Liver (tissue), 9 donors: ENCODE data around the gene RNF38. TPM values are rescaled to one million over a fixed set of nuclear protein-coding genes. Genes with fewer than 3 reads are reported as not detected.

ENCODE experiments used
- DNase-seq: peaks from one replicate; pipeline ENCODE4 v3.0.0-alpha.2; 2017; ENCODE audit warnings: low spot score
- H3K27ac ChIP-seq, 2 donors: one replicate each; pipeline ENCODE4 v1.7.0; 2013; ENCODE audit warnings: inconsistent platforms in 2 of 2, low read length in 2 of 2, control low read depth in 1 of 2, low read depth in 1 of 2, mild to moderate bottlenecking in 1 of 2
- H3K27me3 ChIP-seq, 4 donors: one replicate each; pipeline versions ENCODE4 v1.6.1 to v1.7.0; 2013; ENCODE audit warnings: low read length in 3 of 4, inconsistent platforms in 1 of 4, mild to moderate bottlenecking in 1 of 4, moderate library complexity in 1 of 4; ENCODE audit not compliant: control insufficient read depth in 4 of 4, insufficient read depth in 4 of 4
- H3K36me3 ChIP-seq, 4 donors: one replicate each; pipeline versions ENCODE4 v1.6.1 to v1.7.0; 2013; ENCODE audit warnings: low read length in 3 of 4, mild to moderate bottlenecking in 3 of 4, low read depth in 1 of 4, moderate library complexity in 1 of 4; ENCODE audit not compliant: control insufficient read depth in 4 of 4, insufficient read depth in 3 of 4
- H3K4me1 ChIP-seq, 4 donors: one replicate each; pipeline versions ENCODE4 v1.6.1 to v1.7.0; 2013; ENCODE audit warnings: low read length in 3 of 4, mild to moderate bottlenecking in 3 of 4, moderate library complexity in 1 of 4; ENCODE audit not compliant: control insufficient read depth in 4 of 4, insufficient read depth in 4 of 4
- H3K4me3 ChIP-seq, 3 donors: one replicate each; pipeline versions ENCODE4 v1.6.1 to v1.7.0; 2013; ENCODE audit warnings: low read length in 3 of 3, control low read depth in 1 of 3, low read depth in 1 of 3, mild to moderate bottlenecking in 1 of 3
- H3K9ac ChIP-seq, 2 donors: one replicate each; pipeline ENCODE4 v1.7.0; 2013; ENCODE audit warnings: low read length in 2 of 2, mild to moderate bottlenecking in 2 of 2, moderate library complexity in 2 of 2, control low read depth in 1 of 2, low read depth in 1 of 2
- H3K9me3 ChIP-seq, 4 donors: one replicate each; pipeline versions ENCODE4 v1.6.1 to v1.7.0; 2013; ENCODE audit warnings: low read length in 3 of 4; ENCODE audit not compliant: control insufficient read depth in 4 of 4
- FOXA1 ChIP-seq: IDR thresholded peaks from 2 replicates; pipeline ENCODE4 v1.6.1; 2016; ENCODE audit warnings: antibody characterized with exemption
- FOXA2 ChIP-seq: IDR thresholded peaks from 2 replicates; pipeline ENCODE4 v1.6.1; 2016; ENCODE audit warnings: antibody characterized with exemption
- GABPA ChIP-seq, 2 donors: IDR thresholded peaks in 1 of 2; conservative IDR thresholded peaks in 1 of 2; 2 replicates each; pipeline ENCODE4 v1.6.1; 2016; ENCODE audit warnings: antibody characterized with exemption in 2 of 2, mild to moderate bottlenecking in 1 of 2, moderate library complexity in 1 of 2
- HNF4G ChIP-seq: IDR thresholded peaks from 2 replicates; pipeline ENCODE4 v1.6.1; 2016; ENCODE audit warnings: antibody characterized with exemption
- JUND ChIP-seq, 2 donors: IDR thresholded peaks; 2 replicates each; pipeline ENCODE4 v1.6.1; 2016; ENCODE audit warnings: antibody characterized with exemption in 2 of 2
- NR2F2 ChIP-seq: IDR thresholded peaks from 2 replicates; pipeline ENCODE4 v1.6.1; 2016; ENCODE audit warnings: antibody characterized with exemption
- RAD21 ChIP-seq, 2 donors: IDR thresholded peaks; 2 replicates each; pipeline ENCODE4 v1.6.1; 2016; ENCODE audit warnings: antibody characterized with exemption in 2 of 2, mild to moderate bottlenecking in 2 of 2
- RXRA ChIP-seq, 2 donors: IDR thresholded peaks; 2 replicates each; pipeline ENCODE4 v1.6.1; 2017 to 2018; ENCODE audit warnings: antibody characterized with exemption in 2 of 2, mild to moderate bottlenecking in 1 of 2
- SP1 ChIP-seq: IDR thresholded peaks from 2 replicates; pipeline ENCODE4 v1.6.1; 2018; ENCODE audit warnings: antibody characterized with exemption, mild to moderate bottlenecking
- TAF1 ChIP-seq: conservative IDR thresholded peaks from 2 replicates; pipeline ENCODE4 v1.6.1; 2016; ENCODE audit warnings: antibody characterized with exemption, mild to moderate bottlenecking
- YY1 ChIP-seq: IDR thresholded peaks from 2 replicates; pipeline ENCODE4 v1.6.1; 2016; ENCODE audit warnings: antibody characterized with exemption, mild to moderate bottlenecking
- WGBS: extraction: QIAGEN DNeasy Blood & Tissue Kit; methylation state at CpG from one replicate; pipeline ENCODE4 v1.1.7; 2013; 5-methylcytosine and 5-hydroxymethylcytosine counted together
- polyA plus RNA-seq, 2 donors: library from polyadenylated mRNA; stranded (reverse) in 1 of 2; unstranded in 1 of 2; fragments of 200-250 nt in 1 of 2; fragments of >200 nt in 1 of 2; fragmentation: Nextera tagmentation in 1 of 2; extraction: Ambion mirVana in 1 of 2; gene quantifications; one replicate each; pipeline versions ENCODE4 v1.2.1 to v1.2.3, GENCODE V29; 2013 to 2015
- total RNA-seq, 2 donors: library from RNA; depleted of rRNA; stranded (reverse); fragments of >200 nt; gene quantifications; one replicate each; pipeline ENCODE4 v1.2.3, GENCODE V29; 2014
- TF ChIP-seq, protein P1 (sequence below): IDR thresholded peaks from 2 replicates; pipeline ENCODE4 v1.6.1; 2016; ENCODE audit warnings: antibody characterized with exemption
- TF ChIP-seq, protein P2 (sequence below): IDR thresholded peaks from 2 replicates; pipeline ENCODE4 v1.6.1; 2016; ENCODE audit warnings: antibody characterized with exemption
- TF ChIP-seq, protein P3 (sequence below): IDR thresholded peaks from 2 replicates; pipeline ENCODE4 v1.6.1; 2016; ENCODE audit warnings: antibody characterized with exemption, mild to moderate bottlenecking
- TF ChIP-seq, protein P4 (sequence below): fragments of 150-350 bp; IDR thresholded peaks from 2 replicates; pipeline ENCODE4 v1.5.1; 2017; ENCODE audit warnings: improper control_type of control experiment, low read depth, low read length; ENCODE audit not compliant: missing input control
- donor health status: healthy.
- donor health status: healthy.
- donor health status: healthy.
- donor health status: healthy.
- donor health status: healthy.

Gene RNF38
- total and polyA plus RNA-seq, 4 donors, result 3.4 to 16.4 (median 6.9) TPM

DNA sequence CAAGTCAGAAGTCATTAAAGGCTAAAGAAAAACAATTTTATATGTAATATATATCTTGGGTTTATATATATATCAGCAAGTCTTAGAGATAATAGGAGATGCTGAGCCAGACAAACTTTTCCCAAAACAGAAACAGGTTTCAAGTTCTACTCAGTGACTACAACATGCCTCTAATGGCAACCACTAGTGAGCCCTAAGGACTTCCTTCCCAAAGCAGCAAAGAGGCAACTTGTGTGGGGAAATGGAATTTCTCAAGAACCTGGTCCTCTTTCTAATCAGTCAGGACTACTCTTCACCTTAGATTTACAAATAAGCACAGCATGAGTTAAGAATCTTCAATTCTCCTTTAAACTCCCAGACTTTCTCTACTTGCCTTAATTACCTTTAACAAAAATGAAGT, 17.6 kb downstream of the RNF38 start:
- H3K4me3 ChIP-seq, result no peak overlapping the region
- H3K9ac ChIP-seq, result no peak overlapping the region
- H3K36me3 ChIP-seq, result no peaks in the 10 kb centered on the region
- H3K9me3 ChIP-seq, result no peaks in the 10 kb centered on the region
- TF ChIP-seq SP1 (no peak), FOXA2 (no peak), JUND (IDR thresholded peaks at IDR 0.05) (no peak), RXRA (IDR thresholded peaks at IDR 0.05) (no peak), NR2F2 (no peak), RAD21 (IDR thresholded peaks at IDR 0.05) (no peak), GABPA (IDR thresholded peaks at IDR 0.05 in 1 of 2, conservative IDR thresholded peaks at IDR 0.05 in 1 of 2) (no peak), TAF1 (no peak), HNF4G (no peak), YY1 (no peak), FOXA1 (no peak)
- TF ChIP-seq, protein P1, sequence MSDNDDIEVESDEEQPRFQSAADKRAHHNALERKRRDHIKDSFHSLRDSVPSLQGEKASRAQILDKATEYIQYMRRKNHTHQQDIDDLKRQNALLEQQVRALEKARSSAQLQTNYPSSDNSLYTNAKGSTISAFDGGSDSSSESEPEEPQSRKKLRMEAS, result no peak
- TF ChIP-seq, protein P2, sequence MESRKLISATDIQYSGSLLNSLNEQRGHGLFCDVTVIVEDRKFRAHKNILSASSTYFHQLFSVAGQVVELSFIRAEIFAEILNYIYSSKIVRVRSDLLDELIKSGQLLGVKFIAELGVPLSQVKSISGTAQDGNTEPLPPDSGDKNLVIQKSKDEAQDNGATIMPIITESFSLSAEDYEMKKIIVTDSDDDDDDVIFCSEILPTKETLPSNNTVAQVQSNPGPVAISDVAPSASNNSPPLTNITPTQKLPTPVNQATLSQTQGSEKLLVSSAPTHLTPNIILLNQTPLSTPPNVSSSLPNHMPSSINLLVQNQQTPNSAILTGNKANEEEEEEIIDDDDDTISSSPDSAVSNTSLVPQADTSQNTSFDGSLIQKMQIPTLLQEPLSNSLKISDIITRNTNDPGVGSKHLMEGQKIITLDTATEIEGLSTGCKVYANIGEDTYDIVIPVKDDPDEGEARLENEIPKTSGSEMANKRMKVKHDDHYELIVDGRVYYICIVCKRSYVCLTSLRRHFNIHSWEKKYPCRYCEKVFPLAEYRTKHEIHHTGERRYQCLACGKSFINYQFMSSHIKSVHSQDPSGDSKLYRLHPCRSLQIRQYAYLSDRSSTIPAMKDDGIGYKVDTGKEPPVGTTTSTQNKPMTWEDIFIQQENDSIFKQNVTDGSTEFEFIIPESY, result no peak
- TF ChIP-seq, protein P3, sequence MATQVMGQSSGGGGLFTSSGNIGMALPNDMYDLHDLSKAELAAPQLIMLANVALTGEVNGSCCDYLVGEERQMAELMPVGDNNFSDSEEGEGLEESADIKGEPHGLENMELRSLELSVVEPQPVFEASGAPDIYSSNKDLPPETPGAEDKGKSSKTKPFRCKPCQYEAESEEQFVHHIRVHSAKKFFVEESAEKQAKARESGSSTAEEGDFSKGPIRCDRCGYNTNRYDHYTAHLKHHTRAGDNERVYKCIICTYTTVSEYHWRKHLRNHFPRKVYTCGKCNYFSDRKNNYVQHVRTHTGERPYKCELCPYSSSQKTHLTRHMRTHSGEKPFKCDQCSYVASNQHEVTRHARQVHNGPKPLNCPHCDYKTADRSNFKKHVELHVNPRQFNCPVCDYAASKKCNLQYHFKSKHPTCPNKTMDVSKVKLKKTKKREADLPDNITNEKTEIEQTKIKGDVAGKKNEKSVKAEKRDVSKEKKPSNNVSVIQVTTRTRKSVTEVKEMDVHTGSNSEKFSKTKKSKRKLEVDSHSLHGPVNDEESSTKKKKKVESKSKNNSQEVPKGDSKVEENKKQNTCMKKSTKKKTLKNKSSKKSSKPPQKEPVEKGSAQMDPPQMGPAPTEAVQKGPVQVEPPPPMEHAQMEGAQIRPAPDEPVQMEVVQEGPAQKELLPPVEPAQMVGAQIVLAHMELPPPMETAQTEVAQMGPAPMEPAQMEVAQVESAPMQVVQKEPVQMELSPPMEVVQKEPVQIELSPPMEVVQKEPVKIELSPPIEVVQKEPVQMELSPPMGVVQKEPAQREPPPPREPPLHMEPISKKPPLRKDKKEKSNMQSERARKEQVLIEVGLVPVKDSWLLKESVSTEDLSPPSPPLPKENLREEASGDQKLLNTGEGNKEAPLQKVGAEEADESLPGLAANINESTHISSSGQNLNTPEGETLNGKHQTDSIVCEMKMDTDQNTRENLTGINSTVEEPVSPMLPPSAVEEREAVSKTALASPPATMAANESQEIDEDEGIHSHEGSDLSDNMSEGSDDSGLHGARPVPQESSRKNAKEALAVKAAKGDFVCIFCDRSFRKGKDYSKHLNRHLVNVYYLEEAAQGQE, result no peak
- TF ChIP-seq, protein P4, sequence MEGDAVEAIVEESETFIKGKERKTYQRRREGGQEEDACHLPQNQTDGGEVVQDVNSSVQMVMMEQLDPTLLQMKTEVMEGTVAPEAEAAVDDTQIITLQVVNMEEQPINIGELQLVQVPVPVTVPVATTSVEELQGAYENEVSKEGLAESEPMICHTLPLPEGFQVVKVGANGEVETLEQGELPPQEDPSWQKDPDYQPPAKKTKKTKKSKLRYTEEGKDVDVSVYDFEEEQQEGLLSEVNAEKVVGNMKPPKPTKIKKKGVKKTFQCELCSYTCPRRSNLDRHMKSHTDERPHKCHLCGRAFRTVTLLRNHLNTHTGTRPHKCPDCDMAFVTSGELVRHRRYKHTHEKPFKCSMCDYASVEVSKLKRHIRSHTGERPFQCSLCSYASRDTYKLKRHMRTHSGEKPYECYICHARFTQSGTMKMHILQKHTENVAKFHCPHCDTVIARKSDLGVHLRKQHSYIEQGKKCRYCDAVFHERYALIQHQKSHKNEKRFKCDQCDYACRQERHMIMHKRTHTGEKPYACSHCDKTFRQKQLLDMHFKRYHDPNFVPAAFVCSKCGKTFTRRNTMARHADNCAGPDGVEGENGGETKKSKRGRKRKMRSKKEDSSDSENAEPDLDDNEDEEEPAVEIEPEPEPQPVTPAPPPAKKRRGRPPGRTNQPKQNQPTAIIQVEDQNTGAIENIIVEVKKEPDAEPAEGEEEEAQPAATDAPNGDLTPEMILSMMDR, result no peak
- DNase-seq, result no peak
- H3K27ac ChIP-seq, result no peak overlapping the region
- no peaks in the 10 kb centered on the region for H3K27me3 ChIP-seq
- H3K4me1 ChIP-seq, result peaks cover 0 to 10% (median 3%) of the 10 kb centered on the region in 4 donors

DNA sequence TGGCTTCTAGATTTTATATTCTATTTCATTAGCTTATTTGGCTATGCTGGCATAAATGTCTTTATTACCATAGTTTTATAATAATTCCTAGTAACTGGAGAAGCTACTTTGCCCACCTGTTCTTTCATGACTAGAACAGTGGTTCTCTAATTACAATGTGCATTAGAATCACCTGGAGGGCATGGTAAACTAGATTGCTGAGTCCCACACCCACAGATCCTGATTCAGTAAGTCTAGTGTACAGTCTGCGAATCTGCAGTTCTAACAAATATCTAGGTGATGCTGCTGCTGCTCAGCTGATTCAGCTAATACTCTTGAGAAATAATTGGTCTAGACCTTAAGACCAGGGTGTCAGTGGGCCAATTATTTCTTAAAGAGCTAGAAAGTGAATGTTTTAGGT, 35.5 kb downstream of the RNF38 start:
- H3K9ac ChIP-seq, result no peak overlapping the region
- H3K4me1 ChIP-seq, result no peaks in the 10 kb centered on the region
- H3K36me3 ChIP-seq, result peaks cover 1 to 38% (median 25%) of the 10 kb centered on the region in 4 donors
- no peaks in the 10 kb centered on the region for H3K9me3 ChIP-seq
- TF ChIP-seq JUND (IDR thresholded peaks at IDR 0.05), result no peak
- TF ChIP-seq TAF1, result no peak
- no peak for TF ChIP-seq RXRA (IDR thresholded peaks at IDR 0.05)
- TF ChIP-seq GABPA (IDR thresholded peaks at IDR 0.05 in 1 of 2, conservative IDR thresholded peaks at IDR 0.05 in 1 of 2), result no peak
- no peak overlapping the region for H3K27ac ChIP-seq
- no peaks in the 10 kb centered on the region for H3K27me3 ChIP-seq
- WGBS, result 99% methylated on average over 1 of the region's 1 CpG
- no peak overlapping the region for H3K4me3 ChIP-seq
- DNase-seq, result no peak
